ENCODE results near the gene IQCK. TPM values are rescaled to one million over a fixed set of nuclear protein-coding genes. Genes with fewer than 3 reads are reported as not detected.

IQCK gene
- total RNA-seq, 1 donor from 2014 or later, result 18.6 TPM

GRCh38 chr16:19805459-19806162 lies 87.5 kb downstream of the IQCK start:
- Mint-ChIP-seq H3K9me3 (ENCODE audit: unreplicated experiment) (peaks cover 17% of the 10 kb centered on the region), H3K36me3 (ENCODE audit: low read depth, unreplicated experiment) (peaks cover 15% of the 10 kb centered on the region), H3K27ac (ENCODE audit: unreplicated experiment) (peak overlapping the region; percentile 99), H3K4me3 (ENCODE audit: unreplicated experiment) (peak overlapping the region; percentile 75), H3K27me3 (ENCODE audit: unreplicated experiment) (peaks cover 3% of the 10 kb centered on the region), H3K4me1 (ENCODE audit: unreplicated experiment) (peaks cover 28% of the 10 kb centered on the region)
- no peak for DNase-seq (ENCODE audit: low spot score)
- TF ChIP-seq CTCF (IDR thresholded peaks at IDR 0.05; ENCODE audit: unreplicated experiment), result no peak

GRCh38 chr16:19808061-19808641 lies 90.1 kb downstream of the IQCK start:
- Mint-ChIP-seq H3K36me3 (ENCODE audit: low read depth, unreplicated experiment) (peaks cover 19% of the 10 kb centered on the region), H3K27me3 (ENCODE audit: unreplicated experiment) (peaks cover 3% of the 10 kb centered on the region), H3K4me1 (ENCODE audit: unreplicated experiment) (peaks cover 26% of the 10 kb centered on the region), H3K4me3 (ENCODE audit: unreplicated experiment) (no peak overlapping the region), H3K27ac (ENCODE audit: unreplicated experiment) (peak overlapping the region; percentile 36), H3K9me3 (ENCODE audit: unreplicated experiment) (peaks cover 23% of the 10 kb centered on the region)
- no peak for DNase-seq (ENCODE audit: low spot score)
- no peak for TF ChIP-seq CTCF (IDR thresholded peaks at IDR 0.05; ENCODE audit: unreplicated experiment)

GRCh38 chr16:19809121-19809635 lies 91.1 kb downstream of the IQCK start:
- no peak for DNase-seq (ENCODE audit: low spot score)
- H3K4me3 Mint-ChIP-seq (ENCODE audit: unreplicated experiment), result no peak overlapping the region
- H3K4me1 Mint-ChIP-seq (ENCODE audit: unreplicated experiment), result peaks cover 18% of the 10 kb centered on the region
- H3K36me3 Mint-ChIP-seq (ENCODE audit: low read depth, unreplicated experiment), result peaks cover 23% of the 10 kb centered on the region
- peaks cover 3% of the 10 kb centered on the region for H3K27me3 Mint-ChIP-seq (ENCODE audit: unreplicated experiment)
- no peak for TF ChIP-seq CTCF (IDR thresholded peaks at IDR 0.05; ENCODE audit: unreplicated experiment)
- no peak overlapping the region for H3K27ac Mint-ChIP-seq (ENCODE audit: unreplicated experiment)
- peaks cover 25% of the 10 kb centered on the region for H3K9me3 Mint-ChIP-seq (ENCODE audit: unreplicated experiment)

- no peak overlapping the region for H3K27ac Mint-ChIP-seq (ENCODE audit: unreplicated experiment)
These were observed 91.6 kb downstream of the IQCK start for GRCh38 chr16:19809693-19810092.

More at GRCh38 chr16:19809693-19810092, 91.6 kb downstream of the IQCK start:
- Mint-ChIP-seq H3K36me3 (ENCODE audit: low read depth, unreplicated experiment) (peaks cover 22% of the 10 kb centered on the region), H3K27me3 (ENCODE audit: unreplicated experiment) (peaks cover 3% of the 10 kb centered on the region), H3K4me3 (ENCODE audit: unreplicated experiment) (no peak overlapping the region), H3K9me3 (ENCODE audit: unreplicated experiment) (peaks cover 23% of the 10 kb centered on the region), H3K4me1 (ENCODE audit: unreplicated experiment) (peaks cover 13% of the 10 kb centered on the region)
- no peak for DNase-seq (ENCODE audit: low spot score)
- no peak for TF ChIP-seq CTCF (IDR thresholded peaks at IDR 0.05; ENCODE audit: unreplicated experiment)
